22Rv1 (cell line): ENCODE results near the gene CACNA2D4.

ENCODE experiments used
- H3K27ac ChIP-seq: fragments of 450-650 bp; 2 replicates; pipeline ENCODE4 v1.5.1; 2017
- CTCF ChIP-seq: fragments of 450-650 bp; IDR thresholded peaks from 2 replicates; pipeline ENCODE4 v1.5.1; 2017; ENCODE audit warnings: mild to moderate bottlenecking
- ZFX ChIP-seq: fragments of 450-650 bp; IDR thresholded peaks from 2 replicates; pipeline ENCODE4 v1.6.1; 2017; ENCODE audit warnings: antibody characterized with exemption, borderline replicate concordance

The CACNA2D4 gene

DNA sequence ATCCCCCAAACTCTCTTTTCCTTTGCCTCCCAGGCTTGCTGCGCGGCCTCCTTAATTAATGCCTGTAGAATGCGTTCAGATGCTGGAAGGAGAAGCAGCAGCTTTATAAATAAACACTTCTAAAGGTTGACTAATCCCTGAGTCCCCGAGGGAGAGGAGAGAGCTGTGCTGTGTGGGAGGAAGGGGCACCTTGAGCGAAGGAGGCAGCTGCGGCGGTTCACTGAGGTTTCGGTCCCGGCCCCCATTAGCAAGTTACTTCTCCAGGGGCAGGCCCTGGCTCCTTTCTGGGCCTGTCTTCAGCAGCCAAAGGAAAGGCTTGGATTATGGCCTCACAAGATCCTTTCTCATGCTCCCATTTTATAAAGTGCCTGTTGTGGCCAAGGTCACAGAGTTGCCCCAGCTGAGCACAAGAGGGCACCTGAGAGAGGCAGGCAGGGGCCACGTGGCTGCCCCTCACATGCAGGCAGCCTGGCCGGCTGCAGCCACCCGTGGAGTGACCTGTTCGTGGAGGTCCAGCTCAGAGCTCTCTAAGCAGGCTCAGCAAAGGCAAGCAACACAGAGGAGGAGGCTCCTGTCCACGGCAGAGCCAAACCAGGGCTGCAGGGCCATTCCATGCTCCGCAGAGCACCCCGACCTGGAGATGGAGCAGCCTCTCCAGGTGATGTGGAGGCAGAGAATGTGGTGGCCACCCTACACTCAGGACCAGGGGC lies 15.0 kb upstream of the CACNA2D4 start:
- no peak for TF ChIP-seq ZFX
- no peak overlapping the region for H3K27ac ChIP-seq

DNA sequence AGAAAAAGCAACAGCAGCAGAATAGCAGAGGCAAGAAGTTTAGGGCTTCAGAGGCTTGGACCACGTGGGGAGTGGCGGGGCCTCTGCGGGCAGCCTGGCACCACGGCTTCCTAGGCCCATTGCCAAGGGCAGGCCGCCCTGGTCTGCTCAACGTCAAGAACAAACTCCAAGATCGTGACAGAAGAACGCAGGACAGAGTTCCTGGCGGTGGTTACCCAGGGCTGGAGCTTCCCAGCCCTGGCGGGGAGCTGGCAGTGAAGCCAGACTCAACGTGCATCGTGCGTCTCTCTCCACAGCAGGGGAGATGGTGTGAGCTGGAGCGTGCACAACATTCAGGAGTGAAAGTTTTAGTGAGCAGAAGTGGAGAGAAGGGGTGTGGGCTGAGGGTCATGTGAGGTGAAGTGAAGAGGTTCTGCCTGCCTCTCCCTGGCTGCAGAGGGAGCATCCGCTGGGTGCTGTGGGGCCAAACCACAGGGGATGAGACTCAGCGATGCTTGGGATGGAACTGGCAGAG lies 13.9 kb upstream of the CACNA2D4 start:
- H3K27ac ChIP-seq: no peak overlapping the region
- TF ChIP-seq CTCF (no peak), ZFX (no peak)

DNA sequence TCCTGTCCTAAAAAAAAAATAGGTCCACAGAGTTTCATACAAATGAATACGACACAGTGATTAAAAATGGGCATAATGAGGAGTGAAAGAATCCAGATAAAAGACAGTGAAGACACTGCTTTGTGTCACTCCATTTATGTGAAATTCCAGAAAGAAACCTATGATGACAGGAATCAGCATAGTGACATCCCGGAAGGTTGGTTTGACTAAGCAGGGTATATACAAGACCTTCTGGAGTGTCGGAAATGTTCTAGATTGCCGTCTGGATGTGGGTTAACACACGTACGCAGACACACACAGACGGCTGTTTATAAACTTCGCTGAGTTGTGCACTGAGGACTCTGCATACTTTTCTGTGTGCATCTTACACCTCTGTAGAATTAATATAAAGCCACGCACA lies 13.2 kb upstream of the CACNA2D4 start:
- H3K27ac ChIP-seq: no peak overlapping the region
- TF ChIP-seq ZFX: no peak
- no peak for TF ChIP-seq CTCF

- TF ChIP-seq CTCF (no peak), ZFX (no peak)
These were observed 12.5 kb upstream of the CACNA2D4 start for GRCh38 chr12:1930803-1931597.

DNA sequence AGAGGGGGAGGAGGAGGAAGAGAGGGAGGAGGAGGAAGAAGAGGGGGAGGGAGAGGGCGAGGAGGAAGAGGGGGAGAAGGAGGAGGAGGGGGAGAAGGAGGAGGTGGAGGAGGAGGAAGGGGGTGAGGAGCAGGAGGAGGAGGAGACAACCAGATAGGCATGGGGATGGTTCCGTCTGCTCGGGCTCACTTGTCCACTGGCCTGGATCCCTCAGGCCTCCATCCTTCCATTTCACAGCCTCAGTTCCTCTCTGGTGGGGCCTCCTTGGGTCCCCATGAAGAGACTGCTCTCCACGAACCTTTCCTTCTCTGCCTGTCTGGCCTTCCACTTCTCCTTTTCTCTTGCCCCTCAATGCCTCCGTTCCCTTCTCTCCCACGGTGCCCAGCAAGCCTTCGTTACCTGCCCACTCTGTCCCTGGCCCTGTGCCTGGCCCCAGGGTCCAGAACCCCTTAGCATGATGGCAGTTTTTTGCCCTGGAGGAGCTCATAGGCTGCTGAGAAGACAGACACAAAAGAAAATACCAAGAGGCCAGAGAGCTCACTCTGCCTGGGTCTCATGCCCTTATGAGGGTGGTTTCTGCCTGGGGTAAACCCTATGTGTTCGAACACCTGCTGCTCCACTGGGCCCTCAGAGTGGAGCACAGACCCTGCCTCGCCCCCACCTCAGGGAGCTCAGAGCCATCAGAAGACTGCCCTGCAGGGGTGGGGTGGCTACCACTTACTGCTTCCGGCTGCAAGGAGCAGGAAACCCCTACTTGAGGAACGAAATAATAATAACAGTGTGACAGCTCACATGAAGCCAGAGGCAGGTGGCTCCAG lies 11.7 kb upstream of the CACNA2D4 start:
- H3K27ac ChIP-seq: no peak overlapping the region
- TF ChIP-seq CTCF (no peak), ZFX (no peak)

More at GRCh38 chr12:1930803-1931597, 12.5 kb upstream of the CACNA2D4 start:
- no peak overlapping the region for H3K27ac ChIP-seq

DNA sequence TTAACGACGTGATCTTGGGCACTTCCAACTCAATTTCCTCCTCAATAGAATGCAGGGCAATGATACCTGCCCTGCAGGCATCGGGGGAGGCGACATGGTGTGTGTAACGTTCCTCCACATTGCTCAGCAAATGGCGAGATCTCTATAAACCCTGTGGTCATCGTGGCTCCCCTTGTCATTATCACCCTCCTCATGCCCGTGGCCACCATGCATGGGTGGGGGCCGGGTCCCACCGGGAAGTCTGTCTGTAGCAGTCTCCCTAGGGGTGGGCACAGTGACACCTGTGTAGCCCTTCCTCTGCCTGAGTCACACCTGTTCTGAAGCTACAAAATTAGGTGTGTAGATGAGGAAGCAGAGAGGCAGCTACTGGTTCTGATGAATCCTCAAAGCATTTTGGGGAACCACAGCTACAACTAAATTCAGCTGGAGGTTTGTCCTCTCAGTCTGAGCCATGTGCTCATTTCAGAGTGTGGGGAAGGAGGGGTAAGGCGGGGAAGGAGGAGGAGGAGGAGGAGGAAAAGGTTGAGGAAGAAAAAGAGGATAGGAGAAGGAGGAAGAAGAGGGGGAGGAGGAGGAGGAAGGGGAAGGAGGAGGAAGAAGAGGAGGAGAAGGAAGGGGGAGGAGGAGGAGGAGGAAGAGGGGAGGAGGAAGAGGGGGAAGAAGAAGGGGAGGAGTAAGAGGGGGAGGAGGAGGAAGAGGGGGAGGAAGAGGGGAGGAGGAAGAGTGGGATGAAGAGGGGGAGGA lies 11.0 kb upstream of the CACNA2D4 start:
- H3K27ac ChIP-seq: no peak overlapping the region
- TF ChIP-seq ZFX: no peak
- TF ChIP-seq CTCF: no peak
